A549 (cell line): ENCODE measurements around the gene TTC31. TPM values are rescaled to one million over a fixed set of nuclear protein-coding genes. Genes with fewer than 3 reads are reported as not detected.

ENCODE experiments used
- ATAC-seq, 2 experiments: fragments of 200-7000 bp in 1 of 2; fragments of >200 bp in 1 of 2; cut with Nextera tagmentation in 1 of 2; cut with Tn5 transposase in 1 of 2; 3 replicates each; pipeline versions ENCODE4 v1.8.0 to v1.9.1; 2018 to 2020; ENCODE audit warnings: mild to moderate bottlenecking in 1 of 2, moderate library complexity in 1 of 2
- CTCF ChIA-PET: fragments of 300-600 bp; sonication (Branson Sonifier 250); formaldehyde crosslinking; extraction: SDS; loops from one replicate; lab custom pipeline; 2021; ENCODE audit warnings: antibody characterized with exemption, inconsistent platforms; lab: Yijun Ruan, JAX
- POLR2A ChIA-PET: fragments of 350-600 bp; formaldehyde crosslinking; extraction: SDS; loops from one replicate; lab custom pipeline; 2021; ENCODE audit warnings: antibody characterized with exemption, inconsistent platforms; lab: Yijun Ruan, JAX
- DNase-seq, 2 experiments: peaks; one replicate each; pipeline versions ENCODE4 v3.0.0 to v3.0.0-alpha.2; 2011 to 2016; ENCODE audit warnings: low read depth in 1 of 2, low spot score in 1 of 2
- FAIRE-seq: peaks from 2 replicates; lab custom pipeline; 2011; peaks lifted over from hg19 to GRCh38; lab: Jason Lieb, UNC
- H3K27ac ChIP-seq, 2 experiments: fragments of >200 bp; sonication (Bioruptor Twin); formaldehyde crosslinking; 3 replicates each; pipeline ENCODE4 v1.5.1; 2016 to 2017
- H3K4me1 ChIP-seq: fragments of >200 bp; sonication (Bioruptor Twin); formaldehyde crosslinking; 3 replicates; pipeline ENCODE4 v1.6.1; 2016
- H3K4me2 ChIP-seq: fragments of >200 bp; sonication (Bioruptor Twin); formaldehyde crosslinking; 3 replicates; pipeline ENCODE4 v1.6.1; 2016
- H3K4me3 ChIP-seq: fragments of >200 bp; sonication (Bioruptor Twin); formaldehyde crosslinking; 3 replicates; pipeline ENCODE4 v1.5.1; 2016
- H3K9me3 ChIP-seq: fragments of >200 bp; sonication (Bioruptor Twin); formaldehyde crosslinking; 3 replicates; pipeline ENCODE4 v1.6.1; 2016
- CBX2 ChIP-seq: fragments of 200-600 bp; sonication (generic); IDR thresholded peaks from 2 replicates; pipeline ENCODE4 v1.6.1; 2016; ENCODE audit warnings: low read depth, mild to moderate bottlenecking, borderline replicate concordance
- CEBPB ChIP-seq, 2 experiments: fragments of >200 bp in 1 of 2; sonication (Bioruptor Twin) in 1 of 2; formaldehyde crosslinking in 1 of 2; IDR thresholded peaks; 2 replicates each; pipeline ENCODE4 v1.6.1; 2012 to 2016
- EHMT2 ChIP-seq: fragments of 200-600 bp; sonication (generic); IDR thresholded peaks from 2 replicates; pipeline ENCODE4 v1.6.1; 2016; ENCODE audit warnings: antibody characterized with exemption, low read depth, mild to moderate bottlenecking, moderate library complexity
- HDAC2 ChIP-seq: fragments of 200-600 bp; sonication (generic); IDR thresholded peaks from 2 replicates; pipeline ENCODE4 v1.6.1; 2016
- HES2 ChIP-seq: fragments of >200 bp; sonication (Bioruptor Twin); formaldehyde crosslinking; IDR thresholded peaks from 2 replicates; pipeline ENCODE4 v1.6.1; 2016
- JUN ChIP-seq, 2 experiments: fragments of >200 bp; sonication (Bioruptor Twin); formaldehyde crosslinking; IDR thresholded peaks; 2 replicates in 1 of 2; 3 replicates in 1 of 2; pipeline ENCODE4 v1.6.1; 2016 to 2017
- JUNB ChIP-seq: fragments of >200 bp; sonication (Bioruptor Twin); formaldehyde crosslinking; IDR thresholded peaks from 2 replicates; pipeline ENCODE4 v1.6.1; 2016
- KDM1A ChIP-seq: fragments of 200-600 bp; sonication (generic); IDR thresholded peaks from 2 replicates; pipeline ENCODE4 v1.6.1; 2016; ENCODE audit warnings: low read depth, mild to moderate bottlenecking
- MAFK ChIP-seq: fragments of 450-650 bp; IDR thresholded peaks from 2 replicates; pipeline ENCODE4 v1.6.1; 2014; ENCODE audit not compliant: partially characterized antibody
- MYC ChIP-seq: IDR thresholded peaks from 2 replicates; pipeline ENCODE4 v1.6.1; 2012; ENCODE audit warnings: mild to moderate bottlenecking, inconsistent platforms, low read length, improper control_type of control experiment, borderline replicate concordance
- NFE2L2 ChIP-seq: fragments of 150-350 bp; conservative IDR thresholded peaks from 2 replicates; pipeline ENCODE4 v1.6.1; 2014; ENCODE audit warnings: low read length
- PBX3 ChIP-seq: IDR thresholded peaks from 2 replicates; pipeline ENCODE4 v1.6.1; 2012
- RAD21 ChIP-seq, 2 experiments: fragments of >200 bp in 1 of 2; sonication (Bioruptor Twin) in 1 of 2; formaldehyde crosslinking in 1 of 2; IDR thresholded peaks in 1 of 2; conservative IDR thresholded peaks in 1 of 2; 2 replicates in 1 of 2; 3 replicates in 1 of 2; pipeline ENCODE4 v1.6.1; 2012 to 2018; ENCODE audit warnings: inconsistent platforms in 1 of 2
- USF2 ChIP-seq: fragments of 450-650 bp; IDR thresholded peaks from 2 replicates; pipeline ENCODE4 v1.6.1; 2014; ENCODE audit warnings: antibody characterized with exemption
- WGBS: methylation state at CpG from one replicate; pipeline ENCODE4 v1.1.6; 2017; ENCODE audit errors: missing lambda C conversion rate; 5-methylcytosine and 5-hydroxymethylcytosine counted together
- polyA plus RNA-seq, 4 experiments: library from polyadenylated mRNA; depleted of rRNA in 3 of 4; stranded (reverse); fragments of >200 nt; fragmentation: RNase III in 1 of 4; extraction: RNeasy Plus Mini Kit Qiagen cat#74134 plus additional on column Dnase treatment in 1 of 4; gene quantifications; 2 replicates in 3 of 4; 3 replicates in 1 of 4; pipeline ENCODE4 v1.2.3, GENCODE V29; 2011 to 2017

TTC31 gene
- polyA plus RNA-seq, 2 of the 4 experiments (the other 2 are of a cell fraction), result 26.2 to 29.6 TPM

GRCh38 chr2:74513605-74514367, 30.9 kb downstream of the TTC31 start (continued):
- TF ChIP-seq JUNB, result no peak
- peak; percentile 51 for TF ChIP-seq MAFK
- no peak for TF ChIP-seq EHMT2
- TF ChIP-seq USF2, result no peak
- no peak for TF ChIP-seq HDAC2

- H3K4me3 ChIP-seq, result peak within 1 kb of the TSS; percentile 50
- ATAC-seq (peak; percentile 40 to 69), DNase-seq (peak in 1 of 2 experiments; percentile 51), FAIRE-seq (no peak)
- H3K9me3 ChIP-seq, result no peaks in the 10 kb centered on the region
- POLR2A ChIA-PET, result interaction anchor here (0.6 to 0.7 kb wide), 2 partner anchors 37 to 316 kb away, joined by 4 to 8 read pairs; no protein-coding TSS in a partner anchor
- 80% methylated on average over 58 of the region's 82 CpGs for WGBS
- TF ChIP-seq HDAC2 (no peak), PBX3 (no peak), JUN (IDR thresholded peaks at IDR 0.05) (0 out of 5 replicates have a peak, but pooled peaks of 1 of the 2 experiments have one; percentile 19)
- TF ChIP-seq, all 56 proteins: peak for 1
- peaks cover 6% of the 10 kb centered on the region; the same call in 1 of the 3 replicates for H3K4me1 ChIP-seq
- peak within 1 kb of the TSS; percentile 58 to 84; a peak in 5 of 6 replicates for H3K27ac ChIP-seq
- CTCF ChIA-PET, result interaction anchor here (1.5 to 1.7 kb wide), 2 partner anchors 17 to 32 kb away, joined by 4 to 8 read pairs; partner anchors contain the start of genes CCDC142 and TTC31
- H3K4me2 ChIP-seq, result peak within 1 kb of the TSS; percentile 94
Measured at GRCh38 chr2:74514368-74515270, 31.7 kb downstream of the TTC31 start, which contains the start of gene TLX2. Gene TLX2 (plus strand): TSS chr2:74514450. CDS start chr2:74514807, 357 bp downstream.

GRCh38 chr2:74515271-74515980, 32.5 kb downstream of the TTC31 start:
- DNase-seq (no peak), ATAC-seq (no peak), FAIRE-seq (no peak)
- Histone ChIP-seq H3K4me2 (no peak overlapping the region), H3K4me3 (no peak overlapping the region), H3K27ac (no peak overlapping the region), H3K4me1 (peaks cover 6% of the 10 kb centered on the region; the same call in 1 of the 3 replicates)
- no peak for TF ChIP-seq NFE2L2
- TF ChIP-seq, all 56 proteins: peak for 0
- ChIA-PET CTCF (interaction anchor here (1.5 to 1.7 kb wide), 2 partner anchors 16 to 33 kb away, joined by 4 to 8 read pairs; partner anchors contain the start of genes CCDC142 and TTC31), POLR2A (no interaction called here)
- H3K9me3 ChIP-seq, result no peaks in the 10 kb centered on the region
- 95% methylated on average over 60 of the region's 60 CpGs for WGBS

GRCh38 chr2:74515981-74516633, 33.2 kb downstream of the TTC31 start:
- H3K27ac ChIP-seq, result no peak overlapping the region
- peaks cover 6% of the 10 kb centered on the region; the same call in 1 of the 3 replicates for H3K4me1 ChIP-seq
- ChIA-PET POLR2A (no interaction called here), CTCF (interaction anchor here (0.6 to 1.7 kb wide), 2 partner anchors 10 to 33 kb away, joined by 3 to 8 read pairs; partner anchors contain the start of genes CCDC142 and TTC31)
- H3K9me3 ChIP-seq, result no peaks in the 10 kb centered on the region
- FAIRE-seq (no peak), DNase-seq (no peak), ATAC-seq (no peak)
- WGBS, result 86% methylated on average over 72 of the region's 72 CpGs
- no peak overlapping the region for H3K4me2 ChIP-seq
- H3K4me3 ChIP-seq, result no peak overlapping the region
- no peak for TF ChIP-seq KDM1A
- no peak for TF ChIP-seq RAD21 (conservative IDR thresholded peaks at IDR 0.05 in 1 of 2, IDR thresholded peaks at IDR 0.05 in 1 of 2)
- TF ChIP-seq CEBPB (IDR thresholded peaks at IDR 0.05), result no peak
- no peak for TF ChIP-seq HES2
- TF ChIP-seq MYC, result no peak
- no peak for TF ChIP-seq CBX2
- no peak for TF ChIP-seq JUNB
